LHCN-M2 (cell line): Measurements from ENCODE around the gene MAP3K2. TPM values are rescaled to one million over a fixed set of nuclear protein-coding genes. Genes with fewer than 3 reads are reported as not detected.
A peak's percentile ranks its signal among the peaks of the same experiment; 100 is the strongest.

ENCODE experiments used
- DNase-seq: peaks from one replicate; pipeline ENCODE4 v3.0.0-alpha.2; 2012; ENCODE audit warnings: low read depth
- polyA plus RNA-seq: library from polyadenylated mRNA; unstranded; fragments of >200 nt; gene quantifications from one replicate; pipeline ENCODE4 v1.2.1, GENCODE V29; 2012; ENCODE audit warnings: missing spikeins
- total RNA-seq: library from RNA; depleted of rRNA; stranded (reverse); fragments of >200 nt; gene quantifications from 2 replicates; pipeline ENCODE4 v1.2.3, GENCODE V29; 2014; rRNA removed

MAP3K2 gene
- total RNA-seq = 32.6 and 38.4 TPM in 2 replicates
- 7.3 TPM for polyA plus RNA-seq

DNA sequence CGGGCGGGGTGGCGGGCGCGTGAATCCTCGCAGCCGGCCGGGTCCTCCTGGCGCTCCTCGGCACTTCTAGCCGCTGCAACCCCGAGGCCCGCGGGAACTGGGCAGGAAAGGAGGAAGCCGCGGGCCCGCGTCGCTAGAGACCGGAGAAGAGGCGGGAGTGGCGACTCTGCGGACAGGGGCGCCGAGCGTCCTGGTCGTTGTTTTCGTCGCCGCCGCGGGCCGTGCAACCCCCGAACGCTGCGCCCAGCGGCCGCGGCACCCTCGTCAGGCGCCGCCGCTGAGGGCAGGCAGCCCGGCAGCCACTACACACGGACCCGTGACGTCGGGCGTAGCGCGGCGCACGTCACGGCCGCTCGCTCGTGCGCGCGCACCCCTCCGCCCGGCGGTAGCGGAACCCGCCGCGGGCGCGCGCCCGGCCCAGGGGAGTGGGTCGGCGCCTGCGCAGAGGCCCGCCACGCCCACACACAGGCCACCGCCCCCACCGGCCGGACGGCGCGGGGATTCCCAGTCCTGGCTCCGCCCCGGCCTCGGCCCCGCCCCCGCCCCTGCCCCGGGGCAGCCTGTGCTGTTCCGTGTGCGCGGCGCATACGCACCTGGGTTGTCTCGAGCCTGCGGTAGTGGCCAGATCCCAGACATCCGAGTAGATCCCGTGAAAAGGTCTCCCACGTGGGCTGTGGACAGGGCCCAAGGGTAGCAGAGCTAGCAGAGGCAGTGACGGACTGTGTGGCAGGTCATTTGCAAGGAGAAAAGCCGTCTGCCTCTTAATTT is at the start of gene MAP3K2:
Gene MAP3K2, minus strand, starts transcription at position 321 of the 768 bp plus-strand sequence. CDS start 44,846 bp downstream, outside the sequence.
- peak; percentile 83 for DNase-seq

DNA sequence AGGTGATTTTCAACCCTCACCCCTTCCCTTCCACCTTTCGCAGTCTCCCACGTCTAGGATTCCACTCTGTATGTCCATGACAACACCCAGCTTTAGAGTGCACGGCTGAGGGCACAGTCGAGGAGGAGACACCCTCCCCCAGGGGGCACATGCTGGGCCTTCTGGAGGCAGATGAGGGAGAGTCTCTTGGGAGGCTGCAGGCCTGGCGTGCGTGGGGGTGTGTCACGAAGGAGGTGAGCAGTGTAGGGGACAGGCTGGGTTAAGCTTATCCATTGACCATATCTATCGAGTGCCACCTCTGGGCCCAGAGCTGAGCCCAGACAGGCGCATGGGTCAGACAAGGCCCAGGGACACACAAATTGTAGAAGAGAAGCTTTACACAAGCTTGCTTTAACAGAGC is 49.3 kb upstream of the MAP3K2 start:
- no peak for DNase-seq

DNA sequence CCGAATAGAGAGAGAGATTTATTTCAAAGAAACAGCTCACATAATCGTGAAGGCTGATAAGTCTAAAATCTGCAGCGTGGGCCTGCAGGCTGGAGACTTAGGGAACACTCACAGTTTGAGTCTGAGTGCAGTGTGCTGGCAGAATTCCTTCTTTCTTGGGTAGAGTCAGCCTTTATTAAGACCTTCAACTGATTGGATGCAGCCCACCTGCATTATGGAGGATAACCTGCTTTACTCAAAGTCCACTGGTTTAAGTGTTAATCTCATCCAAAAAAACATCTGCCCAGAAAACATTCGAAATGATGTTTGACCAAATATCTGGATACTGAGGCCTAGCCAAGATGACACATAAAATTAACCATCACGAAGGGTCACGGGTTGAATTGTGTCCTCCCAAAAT is 46.7 kb upstream of the MAP3K2 start:
- DNase-seq = no peak

DNA sequence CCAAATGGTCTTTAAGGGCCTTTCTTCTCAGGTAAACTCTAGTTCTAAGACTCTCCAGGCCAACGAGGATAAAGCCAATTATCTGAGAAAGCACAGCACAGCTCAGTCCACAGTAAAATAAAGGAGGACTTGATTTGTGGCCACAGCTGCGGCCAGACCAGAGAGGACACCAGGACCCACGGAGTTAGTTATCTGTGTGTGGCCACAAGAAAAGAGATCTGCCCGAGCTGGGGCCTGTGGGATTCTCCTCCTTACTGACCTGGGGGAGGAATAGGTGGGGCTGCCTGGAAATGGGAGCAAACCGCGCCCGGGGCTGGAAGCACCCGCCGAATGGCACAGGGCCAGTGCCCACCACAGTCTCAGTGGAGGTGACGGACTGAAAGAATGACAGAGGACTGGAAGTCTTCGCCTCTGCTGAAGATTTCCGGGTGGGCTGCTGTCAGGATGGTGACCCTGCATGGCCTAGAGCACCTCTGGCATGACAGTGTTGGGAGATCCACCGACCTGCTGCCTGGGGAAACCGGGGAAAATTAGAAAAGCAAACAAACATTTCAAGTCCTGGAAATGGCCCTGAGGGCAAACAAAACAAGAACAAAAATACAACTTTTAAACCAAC is 43.7 kb upstream of the MAP3K2 start:
- DNase-seq = no peak

DNA sequence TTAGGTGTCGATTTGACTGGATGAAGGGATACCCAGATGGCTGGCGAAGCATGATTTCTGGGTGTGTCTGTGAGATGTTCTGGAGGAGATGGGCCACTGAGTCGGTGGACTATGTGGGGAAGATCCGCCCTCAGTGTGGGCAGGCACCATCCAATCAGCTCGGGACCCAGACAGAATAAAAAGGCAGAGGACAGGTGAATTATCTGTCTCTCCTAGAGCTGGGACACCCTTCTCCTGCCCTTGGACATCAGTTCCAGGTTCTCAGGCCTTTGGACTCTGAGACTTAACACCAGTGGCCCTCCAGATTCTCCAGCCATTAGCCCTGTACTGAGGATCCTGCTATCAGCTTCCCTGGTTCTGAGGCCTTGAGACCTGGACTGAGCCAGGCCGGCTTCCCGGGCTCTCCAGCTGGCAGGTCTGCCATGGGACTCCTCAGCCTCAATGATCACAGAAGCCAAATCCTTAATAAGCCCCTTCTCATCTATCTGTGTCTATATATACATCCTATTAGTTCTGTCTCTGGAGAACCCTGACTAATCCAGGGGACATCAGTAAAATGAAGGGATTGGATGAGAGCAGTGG is 42.2 kb upstream of the MAP3K2 start:
- DNase-seq = no peak

- no peak for DNase-seq
Observed at GRCh38 chr2:127429291-127429690, 41.5 kb upstream of the MAP3K2 start.

GRCh38 chr2:127428815-127429109 is 41.0 kb upstream of the MAP3K2 start:
- DNase-seq = no peak

DNA sequence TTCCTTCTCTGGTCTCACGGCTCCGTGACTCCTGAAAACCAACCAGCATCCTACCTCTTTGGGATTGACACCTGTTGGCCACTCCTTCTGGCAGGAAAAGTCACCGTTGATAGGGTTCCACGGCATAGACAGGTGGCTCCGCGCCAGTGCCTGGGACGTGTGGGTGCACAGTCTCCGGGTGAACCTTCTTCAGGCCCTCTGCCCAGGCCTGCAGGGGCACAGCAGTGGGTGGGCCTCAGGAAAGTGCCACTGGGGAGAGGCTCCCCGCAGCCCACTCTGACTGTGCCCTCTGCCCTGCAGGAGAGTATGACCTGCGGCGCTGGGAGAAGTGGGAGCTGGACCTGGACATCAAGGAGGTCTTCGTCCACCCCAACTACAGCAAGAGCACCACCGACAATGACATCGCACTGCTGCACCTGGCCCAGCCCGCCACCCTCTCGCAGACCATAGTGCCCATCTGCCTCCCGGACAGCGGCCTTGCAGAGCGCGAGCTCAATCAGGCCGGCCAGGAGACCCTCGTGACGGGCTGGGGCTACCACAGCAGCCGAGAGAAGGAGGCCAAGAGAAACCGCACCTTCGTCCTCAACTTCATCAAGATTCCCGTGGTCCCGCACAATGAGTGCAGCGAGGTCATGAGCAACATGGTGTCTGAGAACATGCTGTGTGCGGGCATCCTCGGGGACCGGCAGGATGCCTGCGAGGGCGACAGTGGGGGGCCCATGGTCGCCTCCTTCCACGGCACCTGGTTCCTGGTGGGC is 40.5 kb upstream of the MAP3K2 start:
- no peak for DNase-seq

- DNase-seq = no peak
Observed at GRCh38 chr2:127427376-127428056, 39.7 kb upstream of the MAP3K2 start.

DNA sequence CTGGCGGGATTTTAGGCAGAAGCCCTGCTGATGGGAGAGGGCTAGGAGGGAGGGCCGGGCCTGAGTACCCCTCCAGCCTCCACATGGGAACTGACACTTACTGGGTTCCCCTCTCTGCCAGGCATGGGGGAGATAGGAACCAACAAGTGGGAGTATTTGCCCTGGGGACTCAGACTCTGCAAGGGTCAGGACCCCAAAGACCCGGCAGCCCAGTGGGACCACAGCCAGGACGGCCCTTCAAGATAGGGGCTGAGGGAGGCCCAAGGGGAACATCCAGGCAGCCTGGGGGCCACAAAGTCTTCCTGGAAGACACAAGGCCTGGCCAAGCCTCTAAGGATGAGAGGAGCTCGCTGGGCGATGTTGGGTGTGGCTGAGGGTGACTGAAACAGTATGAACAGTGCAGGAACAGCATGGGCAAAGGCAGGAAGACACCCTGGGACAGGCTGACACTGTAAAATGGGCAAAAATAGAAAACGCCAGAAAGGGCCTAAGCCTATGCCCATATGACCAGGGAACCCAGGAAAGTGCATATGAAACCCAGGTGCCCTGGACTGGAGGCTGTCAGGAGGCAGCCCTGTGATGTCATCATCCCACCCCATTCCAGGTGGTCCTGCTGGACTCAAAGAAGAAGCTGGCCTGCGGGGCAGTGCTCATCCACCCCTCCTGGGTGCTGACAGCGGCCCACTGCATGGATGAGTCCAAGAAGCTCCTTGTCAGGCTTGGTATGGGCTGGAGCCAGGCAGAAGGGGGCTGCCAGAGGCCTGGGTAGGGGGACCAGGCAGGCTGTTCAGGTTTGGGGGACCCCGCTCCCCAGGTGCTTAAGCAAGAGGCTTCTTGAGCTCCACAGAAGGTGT is 39.0 kb upstream of the MAP3K2 start:
- DNase-seq = no peak

DNA sequence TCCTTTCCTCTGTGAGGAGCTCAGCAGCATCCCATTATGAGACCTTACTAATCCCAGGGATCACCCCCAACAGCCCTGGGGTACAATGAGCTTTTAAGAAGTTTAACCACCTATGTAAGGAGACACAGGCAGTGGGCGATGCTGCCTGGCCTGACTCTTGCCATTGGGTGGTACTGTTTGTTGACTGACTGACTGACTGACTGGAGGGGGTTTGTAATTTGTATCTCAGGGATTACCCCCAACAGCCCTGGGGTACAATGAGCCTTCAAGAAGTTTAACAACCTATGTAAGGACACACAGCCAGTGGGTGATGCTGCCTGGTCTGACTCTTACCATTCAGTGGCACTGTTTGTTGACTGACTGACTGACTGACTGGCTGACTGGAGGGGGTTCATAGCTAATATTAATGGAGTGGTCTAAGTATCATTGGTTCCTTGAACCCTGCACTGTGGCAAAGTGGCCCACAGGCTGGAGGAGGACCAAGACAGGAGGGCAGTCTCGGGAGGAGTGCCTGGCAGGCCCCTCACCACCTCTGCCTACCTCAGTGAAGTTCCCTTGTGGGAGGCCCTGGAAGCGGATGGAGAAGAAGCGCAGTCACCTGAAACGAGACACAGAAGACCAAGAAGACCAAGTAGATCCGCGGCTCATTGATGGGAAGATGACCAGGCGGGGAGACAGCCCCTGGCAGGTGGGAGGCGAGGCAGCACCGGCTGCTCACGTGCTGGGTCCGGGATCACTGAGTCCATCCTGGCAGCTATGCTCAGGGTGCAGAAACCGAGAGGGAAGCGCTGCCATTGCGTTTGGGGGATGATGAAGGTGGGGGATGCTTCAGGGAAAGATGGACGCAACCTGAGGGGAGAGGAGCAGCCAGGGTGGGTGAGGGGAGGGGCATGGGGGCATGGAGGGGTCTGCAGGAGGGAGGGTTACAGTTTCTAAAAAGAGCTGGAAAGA is 38.0 kb upstream of the MAP3K2 start:
- no peak for DNase-seq

DNA sequence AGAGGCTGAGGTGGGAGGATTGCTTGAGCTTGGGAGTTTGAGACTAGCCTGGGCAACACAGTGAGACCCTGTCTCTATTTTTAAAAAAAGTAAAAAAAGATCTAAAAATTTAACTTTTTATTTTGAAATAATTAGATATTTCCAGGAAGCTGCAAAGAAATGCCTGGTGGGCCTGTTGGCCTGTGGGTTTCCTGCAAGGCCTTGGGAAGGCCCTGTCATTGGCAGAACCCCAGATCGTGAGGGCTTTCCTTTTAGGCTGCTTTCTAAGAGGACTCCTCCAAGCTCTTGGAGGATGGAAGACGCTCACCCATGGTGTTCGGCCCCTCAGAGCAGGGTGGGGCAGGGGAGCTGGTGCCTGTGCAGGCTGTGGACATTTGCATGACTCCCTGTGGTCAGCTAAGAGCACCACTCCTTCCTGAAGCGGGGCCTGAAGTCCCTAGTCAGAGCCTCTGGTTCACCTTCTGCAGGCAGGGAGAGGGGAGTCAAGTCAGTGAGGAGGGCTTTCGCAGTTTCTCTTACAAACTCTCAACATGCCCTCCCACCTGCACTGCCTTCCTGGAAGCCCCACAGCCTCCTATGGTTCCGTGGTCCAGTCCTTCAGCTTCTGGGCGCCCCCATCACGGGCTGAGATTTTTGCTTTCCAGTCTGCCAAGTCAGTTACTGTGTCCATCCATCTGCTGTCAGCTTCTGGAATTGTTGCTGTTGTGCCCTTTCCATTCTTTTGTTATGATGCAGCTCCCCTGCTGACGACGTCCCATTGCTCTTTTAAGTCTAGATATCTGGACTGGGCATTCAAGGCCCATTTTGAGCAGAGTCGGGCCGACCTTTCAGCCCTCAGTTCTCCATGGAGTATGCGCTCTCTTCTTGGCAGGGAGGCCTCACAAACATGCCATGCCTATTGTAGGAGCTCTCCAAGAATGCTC is 37.1 kb upstream of the MAP3K2 start:
- no peak for DNase-seq

GRCh38 chr2:127423880-127424279 is 36.1 kb upstream of the MAP3K2 start:
- no peak for DNase-seq

- no peak for DNase-seq
Observed at GRCh38 chr2:127423478-127423843, 35.7 kb upstream of the MAP3K2 start.

- no peak for DNase-seq
Observed at GRCh38 chr2:127422559-127423477, 35.0 kb upstream of the MAP3K2 start.

- DNase-seq = no peak
Observed at GRCh38 chr2:127421871-127422558, 34.2 kb upstream of the MAP3K2 start.
